CD4-positive, alpha-beta T cell (primary cell): ENCODE measurements around the gene OPCML. TPM values are rescaled to one million over a fixed set of nuclear protein-coding genes. Genes with fewer than 3 reads are reported as not detected.

ENCODE experiments used
- ATAC-seq: fragments of 200-7000 bp; cut with Tn5 transposase; one replicate; pipeline ENCODE4 v1.10.0; 2022; ENCODE audit warnings: mild to moderate bottlenecking; ENCODE audit not compliant: poor library complexity
- CTCF ChIA-PET: fragments of 350-600 bp; sonication (Branson Sonifier 250); formaldehyde crosslinking; loops from one replicate; lab custom pipeline; 2021; ENCODE audit warnings: antibody characterized with exemption, inconsistent platforms; lab: Charles Lee
- POLR2A ChIA-PET: fragments of 350-600 bp; sonication (Branson Sonifier 250); formaldehyde crosslinking; loops from one replicate; lab custom pipeline; 2021; ENCODE audit warnings: antibody characterized with exemption, inconsistent platforms; lab: Charles Lee
- DNase-seq, 14 experiments: peaks; one replicate each; pipeline ENCODE4 v3.0.0-alpha.2; 2013 to 2020; ENCODE audit warnings: mixed read lengths in 2 of 14
- H3K27ac ChIP-seq, 2 donors: one replicate each; pipeline versions ENCODE4 v1.5.1 to v1.7.0; 2013; ENCODE audit warnings: low read length in 2 of 2, low read depth in 1 of 2, mild to moderate bottlenecking in 1 of 2
- H3K27me3 ChIP-seq, 2 experiments: 1 replicate in 1 of 2; 2 replicates in 1 of 2; pipeline versions ENCODE4 v1.6.1 to v1.7.0; 2013; ENCODE audit warnings: low read length in 2 of 2, control low read depth in 1 of 2, mild to moderate bottlenecking in 1 of 2, moderate library complexity in 1 of 2; ENCODE audit not compliant: insufficient read depth in 2 of 2, control insufficient read depth in 1 of 2
- H3K36me3 ChIP-seq: one replicate; pipeline ENCODE4 v1.6.1; 2013; ENCODE audit warnings: low read length, control low read depth; ENCODE audit not compliant: insufficient read depth
- H3K4me1 ChIP-seq: one replicate; pipeline ENCODE4 v1.6.1; 2013; ENCODE audit warnings: low read length, control low read depth; ENCODE audit not compliant: insufficient read depth
- H3K4me3 ChIP-seq: one replicate; pipeline ENCODE4 v1.5.1; 2013; ENCODE audit warnings: mild to moderate bottlenecking, low read length, moderate library complexity
- H3K9me3 ChIP-seq, 2 experiments: 1 replicate in 1 of 2; 2 replicates in 1 of 2; pipeline versions ENCODE4 v1.6.1 to v1.7.0; 2013; ENCODE audit warnings: low read length in 2 of 2, mild to moderate bottlenecking in 2 of 2, control low read depth in 1 of 2, moderate library complexity in 1 of 2; ENCODE audit not compliant: control insufficient read depth in 1 of 2, insufficient read depth in 1 of 2
- H3K27ac Mint-ChIP-seq: one replicate; pipeline ENCODE4 v1.8.0; 2020; ENCODE audit warnings: mixed read lengths
- H3K27me3 Mint-ChIP-seq: one replicate; pipeline ENCODE4 v1.8.0; 2021; ENCODE audit warnings: mixed read lengths
- H3K36me3 Mint-ChIP-seq: one replicate; pipeline ENCODE4 v1.8.0; 2021; ENCODE audit warnings: low read depth, mixed read lengths
- H3K4me1 Mint-ChIP-seq: one replicate; pipeline ENCODE4 v1.8.0; 2021; ENCODE audit warnings: low read depth, mixed read lengths
- H3K4me3 Mint-ChIP-seq: one replicate; pipeline ENCODE4 v1.8.0; 2020; ENCODE audit warnings: mild to moderate bottlenecking, mixed read lengths
- H3K9me3 Mint-ChIP-seq: one replicate; pipeline ENCODE4 v1.8.0; 2020; ENCODE audit warnings: mixed read lengths
- CTCF ChIP-seq: fragments of 200-600 bp; IDR thresholded peaks from one replicate; pipeline ENCODE4 v1.8.0; 2022; ENCODE audit warnings: antibody characterized with exemption, mild to moderate bottlenecking
- intact Hi-C, 2 experiments: fragments of 100-400 bp; cut with DNase I in 1 of 2; cut with micrococcal nuclease in 1 of 2; formaldehyde crosslinking; loops; one replicate each; pipeline versions ENCODE4 v1.15.1 to v1.9.0; 2023 to 2025; cut with DNase I, micrococcal nuclease
- total RNA-seq, 174 experiments: library from RNA in 2 of 174; stranded (reverse) in 2 of 174; gene quantifications; one replicate each; pipeline ENCODE4 v1.2.3 and lab custom pipeline; 2021 to 2026

The OPCML gene
- total RNA-seq, 2 experiments from 2014 or later = not detected

DNA sequence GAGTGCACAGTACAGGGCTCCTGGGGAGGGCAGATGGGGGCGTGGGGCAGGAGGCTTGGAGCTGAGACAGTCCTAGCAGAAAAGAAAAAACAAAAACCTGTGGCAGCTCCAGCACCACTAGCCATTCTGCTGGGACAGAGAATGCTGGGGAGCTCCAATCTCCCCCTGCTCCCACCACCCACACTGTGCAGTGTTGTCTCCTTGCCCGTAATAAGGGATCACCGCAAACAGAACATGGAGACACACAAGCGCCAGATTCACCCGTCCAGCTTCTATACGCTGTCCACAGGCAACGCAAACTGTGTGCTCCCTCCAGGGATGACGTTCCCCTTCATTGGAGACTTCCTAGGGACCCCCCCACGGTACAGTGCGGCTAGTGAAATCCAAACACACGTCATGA is 31.4 kb downstream of the OPCML start:
- ChIA-PET POLR2A (no interaction called here), CTCF (no interaction called here)
- Mint-ChIP-seq H3K27me3 (peaks cover 4% of the 10 kb centered on the region), H3K9me3 (no peaks in the 10 kb centered on the region), H3K27ac (no peak overlapping the region), H3K4me1 (no peaks in the 10 kb centered on the region), H3K4me3 (no peak overlapping the region), H3K36me3 (no peaks in the 10 kb centered on the region)
- TF ChIP-seq CTCF = no peak
- ATAC-seq (no peak), DNase-seq (no peak)
- Histone ChIP-seq H3K36me3 (no peaks in the 10 kb centered on the region), H3K9me3 (peaks cover 0 to 21% of the 10 kb centered on the region in 2 experiments), H3K4me3 (no peak overlapping the region), H3K27ac (no peak overlapping the region), H3K27me3 (no peaks in the 10 kb centered on the region), H3K4me1 (no peaks in the 10 kb centered on the region)
- intact Hi-C loops = no loop called here

DNA sequence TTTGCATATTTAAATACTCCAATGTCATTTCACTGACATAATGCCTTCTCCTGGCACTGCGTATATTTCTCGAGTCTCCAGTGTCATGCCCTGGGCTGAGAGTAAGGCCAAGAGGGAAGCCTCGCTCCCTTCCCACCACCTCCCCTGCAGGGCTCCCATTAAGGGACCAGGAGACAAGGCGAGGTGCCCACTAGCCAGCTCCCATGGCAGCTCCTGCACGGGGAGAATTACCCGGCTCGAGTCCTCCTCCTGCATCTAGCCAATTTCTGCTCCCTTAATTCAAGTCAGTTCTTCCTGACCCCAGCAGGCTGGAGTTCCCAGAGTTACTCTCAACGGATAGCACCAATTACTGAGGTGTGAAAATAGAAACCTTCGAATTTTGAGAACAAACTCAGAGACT is 31.9 kb downstream of the OPCML start:
- H3K9me3 ChIP-seq = peaks cover 0 to 21% of the 10 kb centered on the region in 2 experiments
- no peak overlapping the region for H3K4me3 ChIP-seq
- no peak for TF ChIP-seq CTCF
- H3K27ac Mint-ChIP-seq = no peak overlapping the region
- H3K4me1 Mint-ChIP-seq = no peaks in the 10 kb centered on the region
- ATAC-seq (no peak), DNase-seq (no peak)
- H3K4me1 ChIP-seq = no peaks in the 10 kb centered on the region
- no peaks in the 10 kb centered on the region for H3K9me3 Mint-ChIP-seq
- intact Hi-C loops = no loop called here
- no peaks in the 10 kb centered on the region for H3K27me3 ChIP-seq
- H3K27ac ChIP-seq = no peak overlapping the region
- ChIA-PET POLR2A (no interaction called here), CTCF (no interaction called here)
- no peaks in the 10 kb centered on the region for H3K36me3 Mint-ChIP-seq
- H3K4me3 Mint-ChIP-seq = no peak overlapping the region
- peaks cover 4% of the 10 kb centered on the region for H3K27me3 Mint-ChIP-seq
- no peaks in the 10 kb centered on the region for H3K36me3 ChIP-seq

GRCh38 chr11:133498969-133499368 is 33.3 kb downstream of the OPCML start:
- peaks cover 4% of the 10 kb centered on the region for H3K27me3 Mint-ChIP-seq
- POLR2A ChIA-PET = no interaction called here
- peaks cover 6% of the 10 kb centered on the region for H3K9me3 Mint-ChIP-seq
- H3K4me3 Mint-ChIP-seq = no peak overlapping the region
- no peaks in the 10 kb centered on the region for H3K36me3 Mint-ChIP-seq
- no peak overlapping the region for H3K4me3 ChIP-seq
- no peak overlapping the region for H3K27ac ChIP-seq
- ATAC-seq = no peak
- DNase-seq = no peak
- no peak for TF ChIP-seq CTCF
- no peaks in the 10 kb centered on the region for H3K27me3 ChIP-seq
- intact Hi-C loops = no loop called here
- CTCF ChIA-PET = no interaction called here
- H3K4me1 ChIP-seq = no peaks in the 10 kb centered on the region
- H3K27ac Mint-ChIP-seq = no peak overlapping the region
- H3K36me3 ChIP-seq = no peaks in the 10 kb centered on the region
- no peaks in the 10 kb centered on the region for H3K4me1 Mint-ChIP-seq
- peaks cover 0 to 21% of the 10 kb centered on the region in 2 experiments for H3K9me3 ChIP-seq
